Panc1 (cell line): ENCODE measurements around the gene TMEM164.

Experiments used
- CTCF ChIP-seq: fragments of 450-650 bp; IDR thresholded peaks from 2 replicates; pipeline ENCODE4 v1.5.1; 2017; ENCODE audit warnings: mild to moderate bottlenecking
- POLR2AphosphoS5 ChIP-seq: IDR thresholded peaks from 2 replicates; pipeline ENCODE4 v1.6.1; 2012; ENCODE audit warnings: mild to moderate bottlenecking, low read depth, low read length, moderate library complexity
- SIN3A ChIP-seq: IDR thresholded peaks from 2 replicates; pipeline ENCODE4 v1.6.1; 2012; ENCODE audit warnings: low read depth, mild to moderate bottlenecking, low read length, moderate library complexity, borderline replicate concordance; ENCODE audit not compliant: insufficient read depth

DNA sequence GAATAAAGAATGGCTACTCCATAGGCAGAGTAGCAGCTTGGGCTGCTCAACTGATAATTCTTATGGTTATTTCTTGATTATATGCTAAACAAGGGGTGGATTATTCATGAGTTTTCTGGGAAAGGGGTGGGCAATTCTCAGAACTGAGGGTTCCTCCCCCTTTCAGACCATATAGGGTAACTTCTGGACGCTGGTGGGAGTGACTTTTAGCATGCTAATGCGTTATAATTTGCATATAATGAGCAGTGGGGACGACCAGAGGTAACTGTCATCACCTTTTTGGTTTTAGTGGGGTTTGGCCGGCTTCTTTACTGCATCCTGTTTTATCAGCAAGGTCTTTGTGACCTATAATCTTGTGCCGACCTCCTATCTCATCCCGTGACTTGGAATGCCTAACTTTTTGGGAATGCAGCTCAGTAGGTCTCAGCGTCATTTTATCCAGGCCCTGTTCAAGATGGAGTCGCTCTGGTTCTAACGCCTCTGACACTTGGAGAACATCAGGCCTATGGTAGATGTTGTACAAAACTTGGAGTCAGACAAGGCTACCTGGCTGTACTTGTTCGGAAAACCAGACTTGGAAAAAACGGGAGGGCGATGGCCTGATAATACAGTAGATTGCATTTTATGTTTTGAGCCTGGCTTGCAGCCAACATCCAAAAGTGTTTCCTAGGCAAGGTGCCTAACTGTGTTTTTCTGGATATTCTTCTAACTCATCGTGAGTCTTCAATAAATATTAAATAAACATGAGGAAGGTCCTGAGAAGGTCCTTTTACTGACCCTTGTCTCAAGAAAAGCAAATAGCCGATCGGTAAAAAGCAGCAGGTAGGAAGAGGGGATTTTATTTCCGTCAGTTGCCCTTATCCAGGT lies 1.8 kb upstream of the TMEM164 start:
- TF ChIP-seq CTCF (no peak), SIN3A (no peak), POLR2AphosphoS5 (no peak)
